NCI-H187 treated with DMSO at 0.1 percent for 48 hours (cell line): ENCODE results near the gene KRT77.

Experiments used
- DNase-seq: peaks from one replicate; lab custom pipeline; 2025; lab: John Stamatoyannopoulos, UW

The KRT77 gene

DNA sequence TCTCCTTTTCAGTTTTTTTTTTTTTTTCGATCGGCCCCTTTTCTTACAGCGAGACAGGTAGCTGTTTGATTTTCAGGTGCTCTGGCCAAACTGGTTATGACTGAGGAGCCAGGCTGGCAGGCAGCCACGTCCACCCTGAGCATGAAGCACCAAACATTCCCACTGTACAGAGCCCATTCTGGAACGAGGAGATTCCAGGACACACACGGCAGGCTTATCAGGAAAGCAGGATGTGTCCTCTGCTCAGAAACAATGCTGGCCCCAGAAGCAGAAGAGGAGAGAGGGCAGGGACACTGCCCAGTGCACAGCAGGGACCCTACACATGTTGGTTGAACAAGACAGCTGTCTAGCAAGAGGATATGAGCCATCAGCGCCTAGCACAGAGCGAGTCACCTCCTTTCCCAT, 47.6 kb downstream of the KRT77 start:
- no peak for DNase-seq

DNA sequence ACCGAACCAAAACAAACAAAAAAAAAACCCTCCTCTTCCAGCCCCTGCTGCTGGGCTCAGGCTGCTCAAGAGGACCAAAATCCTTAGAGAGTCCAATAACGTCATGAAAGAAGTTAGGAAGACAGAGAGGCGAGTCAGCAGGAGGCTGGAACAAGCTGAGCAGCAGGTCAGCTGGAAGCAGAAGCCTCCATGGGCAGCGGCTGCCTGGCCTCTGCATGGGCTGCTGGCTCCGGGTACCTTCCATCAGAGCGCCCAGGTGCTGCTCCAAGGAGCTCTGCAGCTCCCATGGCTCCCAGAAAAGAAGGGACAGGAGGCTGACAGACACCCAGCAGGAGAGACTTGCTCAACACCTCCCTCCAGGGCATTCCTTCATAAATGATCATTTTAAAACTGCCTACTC, 48.1 kb downstream of the KRT77 start:
- no peak for DNase-seq

DNA sequence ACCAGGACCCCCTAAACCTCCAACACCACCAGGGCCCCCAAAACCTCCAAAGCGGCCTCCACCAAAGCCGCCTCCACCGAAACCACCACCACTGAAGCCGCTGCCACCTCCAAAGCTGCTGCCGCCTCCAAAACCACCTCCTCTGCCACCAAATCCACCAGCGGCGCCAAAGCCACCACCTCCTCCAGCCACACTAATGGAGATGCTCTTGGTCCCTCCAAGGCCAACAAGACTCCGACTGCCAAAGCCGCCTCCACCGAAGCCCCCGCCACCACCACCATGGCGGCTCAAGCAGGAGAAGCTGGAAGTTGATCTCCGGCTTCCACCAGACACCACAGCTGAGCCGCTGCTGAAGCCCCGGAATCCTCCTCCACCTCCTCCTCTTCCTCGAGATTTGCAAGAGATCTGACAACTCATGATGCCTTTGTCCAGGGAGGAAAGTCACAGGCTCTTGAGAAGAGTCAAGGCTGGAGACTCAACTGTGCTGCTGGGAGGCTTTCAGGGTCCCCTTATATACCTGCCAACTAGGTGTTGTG, 51.5 kb downstream of the KRT77 start, which contains the start of gene KRT2:
Gene KRT2 (minus strand): TSS at position 486 of the 536 bp plus-strand sequence. CDS start 69 bp downstream, at position 417.
- DNase-seq, result no peak

DNA sequence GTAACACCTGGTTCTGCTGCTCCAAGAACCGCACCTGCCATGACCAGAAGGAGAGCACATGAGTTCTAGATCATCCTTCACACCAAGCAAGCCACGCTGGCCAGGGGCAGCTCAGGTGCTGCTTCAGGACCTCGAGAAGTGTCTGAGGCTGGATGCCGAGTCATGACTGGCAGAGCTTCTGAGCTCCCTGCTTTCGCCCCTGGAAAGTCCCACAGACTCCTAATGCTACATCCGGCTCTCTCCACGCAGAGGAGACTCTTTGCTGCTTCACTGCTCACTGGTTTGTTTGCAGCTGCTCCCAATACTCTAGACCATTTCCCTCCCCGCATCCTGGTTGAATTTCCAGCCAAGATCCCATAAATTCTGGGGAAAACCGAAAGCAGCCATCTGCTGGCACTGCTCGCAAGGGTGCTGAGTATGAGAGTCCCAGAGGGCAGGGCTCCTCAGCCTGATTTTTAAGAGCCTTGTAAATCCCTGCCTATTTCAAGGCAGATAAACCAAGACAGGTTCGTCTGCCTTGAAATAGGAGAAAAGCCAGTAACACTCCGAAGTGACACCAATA, 52.7 kb downstream of the KRT77 start:
- no peak for DNase-seq

DNA sequence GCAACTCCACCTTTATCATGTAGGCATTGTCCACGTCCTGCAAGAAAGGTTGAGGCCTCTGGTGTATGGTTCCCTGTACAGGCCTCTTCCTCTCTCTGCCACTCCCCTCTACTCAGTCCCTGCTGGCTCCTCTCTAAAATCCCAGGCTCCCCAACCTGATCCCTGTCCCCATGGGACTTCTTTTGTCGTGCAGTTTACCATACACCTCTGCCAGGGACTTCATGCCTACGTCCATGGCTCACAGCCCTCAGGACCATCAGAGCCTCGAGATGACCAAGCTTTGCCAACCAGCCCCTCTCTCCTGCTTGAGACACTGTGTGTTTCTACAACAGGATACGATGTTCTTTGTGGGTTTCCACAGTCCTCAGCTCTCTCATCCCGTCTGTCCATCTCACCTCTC, 54.3 kb downstream of the KRT77 start:
- no peak for DNase-seq

DNA sequence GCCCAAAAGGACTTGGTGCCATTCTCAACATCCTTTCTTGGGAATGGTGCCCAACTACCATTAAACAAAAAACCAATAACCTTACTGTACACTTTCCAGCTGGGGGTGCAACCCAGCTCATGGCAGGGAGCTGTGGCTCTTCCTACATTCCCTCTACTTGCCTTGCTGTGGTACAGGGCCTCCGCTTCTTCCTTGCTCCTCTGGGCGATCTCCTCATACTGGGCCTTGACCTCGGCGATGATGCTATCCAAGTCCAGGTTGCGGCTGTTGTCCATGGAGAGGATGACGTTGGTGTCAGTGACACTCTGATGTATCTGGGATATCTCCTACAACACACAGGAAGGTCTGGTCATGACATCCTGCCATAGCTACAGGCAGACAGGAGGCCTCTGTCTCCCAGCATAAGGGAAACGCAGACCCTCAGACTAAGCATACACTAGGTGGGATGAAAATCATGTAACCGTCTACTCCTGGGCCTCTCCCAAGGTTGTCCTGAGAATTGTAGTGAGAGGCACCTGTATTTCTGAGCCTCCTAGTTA, 55.2 kb downstream of the KRT77 start:
- DNase-seq, result no peak

DNA sequence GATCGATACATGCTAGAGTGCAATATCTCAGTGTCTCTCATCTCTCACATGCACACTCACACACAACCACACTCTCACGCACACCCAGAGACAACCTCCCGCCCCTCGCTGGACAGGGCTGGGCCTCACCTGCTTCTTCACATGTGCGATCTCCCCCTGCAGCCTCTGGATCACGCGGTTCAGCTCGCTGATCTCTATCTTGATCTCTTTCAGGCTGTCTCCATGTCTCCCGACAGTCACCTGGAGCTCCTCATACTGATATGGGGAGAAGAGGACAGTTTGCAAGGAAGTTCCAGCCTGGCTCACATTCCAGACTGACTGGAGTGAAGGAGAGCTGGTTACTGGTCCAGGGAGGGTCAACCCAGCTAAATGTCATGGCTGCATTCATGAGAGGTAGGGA, 55.7 kb downstream of the KRT77 start:
- DNase-seq, result no peak

DNA sequence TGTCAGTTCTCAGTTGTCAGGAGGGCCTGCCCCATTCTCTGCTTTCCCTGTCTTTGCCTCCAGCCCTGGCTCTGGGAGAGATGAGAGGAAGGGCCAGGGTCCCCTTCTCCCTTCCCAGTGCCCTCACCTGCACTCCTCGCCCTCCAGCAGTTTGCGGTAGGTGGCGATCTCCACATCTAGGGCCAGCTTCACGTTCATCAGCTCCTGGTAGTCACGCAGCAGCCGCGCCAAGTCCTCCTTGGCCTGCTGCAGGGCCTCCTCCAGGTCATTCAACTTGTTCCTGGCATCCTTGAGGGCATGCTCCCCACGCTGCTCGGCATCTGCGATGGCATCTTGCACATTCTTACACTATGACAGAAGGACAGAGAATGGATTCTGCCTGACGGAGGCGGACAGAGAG, 56.7 kb downstream of the KRT77 start:
- no peak for DNase-seq

DNA sequence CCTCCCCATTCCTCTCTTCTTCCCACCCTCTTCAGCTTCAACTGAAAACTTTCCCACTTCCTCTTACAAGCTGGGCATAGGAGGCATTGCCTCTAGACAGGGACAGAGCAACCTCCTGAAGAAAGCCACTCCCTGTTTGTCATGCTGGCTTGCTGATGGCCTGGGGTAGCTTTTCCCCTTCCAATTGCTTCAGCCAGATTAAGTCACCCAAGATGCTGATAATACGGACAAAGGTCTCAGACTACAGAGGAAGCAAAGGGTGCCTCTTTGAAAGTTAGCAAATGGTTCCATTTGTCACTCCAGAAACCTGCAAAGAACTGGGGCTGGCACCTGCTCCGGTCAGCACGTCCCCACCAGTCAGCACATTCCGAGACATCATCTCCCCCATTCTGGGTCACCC, 57.3 kb downstream of the KRT77 start:
- no peak for DNase-seq

DNA sequence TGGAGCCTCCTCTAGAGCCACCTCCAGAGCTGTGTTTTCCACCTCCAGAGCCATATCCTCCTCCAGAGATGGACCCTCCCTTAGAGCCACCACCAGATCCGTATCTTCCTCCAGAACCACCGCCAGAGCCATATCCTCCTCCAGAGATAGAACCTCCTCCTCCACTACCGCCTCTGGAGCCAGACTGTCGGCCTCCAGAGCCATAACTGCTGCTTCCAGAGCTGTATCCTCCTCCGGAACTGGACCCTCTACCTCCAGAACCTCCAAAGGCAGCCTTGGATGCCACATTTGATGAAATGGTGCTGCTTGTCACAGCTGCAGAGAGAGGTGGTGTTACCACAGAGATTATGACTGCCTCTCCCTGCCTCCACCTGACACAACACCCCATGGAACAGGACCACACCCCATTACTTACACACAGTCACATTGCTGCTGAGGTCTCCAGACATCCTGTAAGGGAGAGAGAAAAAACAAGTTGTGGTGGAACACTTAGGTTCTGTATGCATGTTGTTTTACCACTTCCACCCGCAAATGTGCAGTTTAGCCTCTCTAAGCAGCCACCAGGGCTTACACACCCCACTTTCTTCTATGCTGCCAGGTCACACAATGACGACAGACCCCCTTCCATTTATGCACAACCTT, 58.1 kb downstream of the KRT77 start:
- DNase-seq, result no peak

DNA sequence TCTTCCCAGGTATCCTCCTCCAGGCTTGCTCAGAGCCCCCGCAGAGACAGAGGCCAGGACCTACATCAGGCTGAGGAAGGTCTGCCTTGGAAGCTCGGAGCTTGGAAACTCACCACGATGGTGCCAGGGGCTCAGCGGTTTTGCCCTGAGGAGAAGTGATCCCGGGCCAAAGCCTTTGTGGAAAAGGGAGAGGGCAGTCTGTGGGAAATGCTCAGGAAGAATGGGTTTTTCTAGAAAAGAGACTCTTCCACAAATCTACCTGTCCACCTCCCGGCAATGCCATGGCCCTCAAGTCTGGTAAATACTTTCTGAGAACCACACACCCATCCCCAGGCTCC, 59.3 kb downstream of the KRT77 start:
- DNase-seq, result no peak

DNA sequence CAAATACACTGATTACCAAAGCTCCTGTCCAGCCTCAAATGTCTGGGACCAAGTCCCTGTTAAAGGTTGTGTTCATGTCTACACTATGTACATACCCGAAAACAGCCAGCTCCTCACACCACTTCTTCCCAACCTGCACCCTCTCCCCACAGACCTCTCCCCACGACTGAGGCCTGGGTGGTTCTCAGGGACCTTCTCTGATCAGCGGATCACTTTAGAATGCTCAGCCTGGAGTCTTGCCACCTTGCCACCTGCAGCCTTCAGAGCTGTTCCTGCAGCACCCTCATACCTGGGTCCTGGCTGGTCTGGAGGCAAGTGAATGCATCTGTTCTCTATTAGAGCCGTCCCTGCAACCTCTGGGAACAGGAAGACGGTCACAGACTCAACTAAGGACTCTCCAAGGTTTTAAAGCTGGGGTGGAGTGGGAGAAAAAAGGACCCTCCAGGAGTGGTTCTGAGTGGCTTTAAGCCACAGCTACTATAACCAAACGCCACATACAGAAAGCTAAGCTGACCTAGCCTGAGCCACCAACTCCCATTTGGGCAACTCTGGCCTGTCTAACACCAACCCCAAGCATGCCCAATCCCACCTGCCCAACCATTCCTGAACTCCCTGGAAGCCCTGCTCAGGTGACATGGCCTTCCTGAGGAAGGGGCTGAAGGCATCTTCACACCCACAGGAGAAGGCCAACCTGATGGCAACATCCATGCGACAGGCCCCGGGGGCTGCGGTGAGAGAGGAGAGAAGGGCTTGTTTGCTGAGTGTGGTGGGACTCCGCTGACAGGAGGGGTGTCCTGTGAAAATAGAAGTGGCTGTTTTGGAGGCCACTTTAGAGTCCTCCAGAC, 59.9 kb downstream of the KRT77 start:
- no peak for DNase-seq

DNA sequence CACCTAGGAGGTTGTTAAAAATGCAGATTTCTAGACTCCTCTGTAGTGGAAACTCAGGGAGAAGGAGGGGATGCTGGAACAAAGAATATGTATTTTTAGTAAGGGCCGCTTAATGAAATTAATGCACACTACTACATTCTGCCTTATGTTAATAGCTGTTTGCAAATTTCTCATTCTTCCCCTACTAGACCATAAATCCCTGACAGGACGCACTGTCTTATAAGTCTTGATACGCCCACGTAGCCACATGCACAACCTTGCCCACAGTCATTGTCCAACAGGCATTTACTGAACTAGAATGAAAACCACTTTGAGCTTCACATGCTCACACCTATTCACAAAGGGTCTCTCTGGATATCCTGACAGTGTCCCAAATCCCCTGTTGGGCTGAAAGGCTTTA, 61.9 kb downstream of the KRT77 start:
- no peak for DNase-seq
